ENCODE measurements around the gene ARAP1. TPM values are rescaled to one million over a fixed set of nuclear protein-coding genes. Genes with fewer than 3 reads are reported as not detected.

ARAP1 gene
- total RNA-seq, 1 donor from 2014 or later: 58.6 TPM

DNA sequence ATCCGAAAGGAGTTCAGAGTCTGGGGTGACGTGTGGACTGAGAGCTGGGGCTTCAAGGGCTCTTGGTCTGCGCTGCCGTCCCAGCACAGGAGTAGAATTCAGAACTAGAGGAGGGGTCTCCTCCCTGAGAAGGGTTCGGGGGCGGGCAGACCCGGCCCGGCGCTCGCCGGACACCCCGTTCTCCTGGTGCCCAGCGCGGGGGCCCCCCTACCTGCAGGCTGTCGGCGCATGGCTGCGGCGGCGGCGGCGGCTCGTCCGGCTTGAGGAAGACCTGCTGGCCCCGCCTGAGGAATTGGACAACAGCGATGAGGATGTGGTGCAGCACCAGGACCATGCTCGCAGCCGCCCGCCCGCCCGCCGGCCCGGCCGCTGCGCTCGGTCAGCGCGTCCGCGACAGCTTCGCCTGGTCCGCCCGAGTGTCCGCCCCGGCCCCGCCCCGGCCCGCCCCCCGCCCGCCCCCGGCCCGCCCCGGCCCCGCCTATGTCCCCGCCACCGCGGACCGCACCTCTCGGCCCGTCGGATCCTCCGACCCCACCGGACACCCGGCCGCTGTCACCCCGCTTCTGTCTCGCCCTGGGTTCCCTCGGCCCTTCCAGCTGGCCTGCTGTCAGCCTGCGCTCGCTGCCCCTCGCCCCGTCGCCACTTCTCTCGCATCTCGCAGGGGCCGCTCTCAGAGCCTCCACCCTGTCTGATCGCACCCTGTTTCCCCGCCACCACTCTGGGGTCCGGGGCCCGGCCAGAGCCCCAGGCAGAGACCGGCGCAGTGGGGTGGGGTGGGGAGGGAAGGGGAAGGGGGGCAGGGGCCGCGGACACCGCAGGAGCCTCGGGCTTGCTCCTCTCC lies 109.9 kb downstream of the ARAP1 start:
- no peak for DNase-seq (ENCODE audit: low read depth, low spot score)

DNA sequence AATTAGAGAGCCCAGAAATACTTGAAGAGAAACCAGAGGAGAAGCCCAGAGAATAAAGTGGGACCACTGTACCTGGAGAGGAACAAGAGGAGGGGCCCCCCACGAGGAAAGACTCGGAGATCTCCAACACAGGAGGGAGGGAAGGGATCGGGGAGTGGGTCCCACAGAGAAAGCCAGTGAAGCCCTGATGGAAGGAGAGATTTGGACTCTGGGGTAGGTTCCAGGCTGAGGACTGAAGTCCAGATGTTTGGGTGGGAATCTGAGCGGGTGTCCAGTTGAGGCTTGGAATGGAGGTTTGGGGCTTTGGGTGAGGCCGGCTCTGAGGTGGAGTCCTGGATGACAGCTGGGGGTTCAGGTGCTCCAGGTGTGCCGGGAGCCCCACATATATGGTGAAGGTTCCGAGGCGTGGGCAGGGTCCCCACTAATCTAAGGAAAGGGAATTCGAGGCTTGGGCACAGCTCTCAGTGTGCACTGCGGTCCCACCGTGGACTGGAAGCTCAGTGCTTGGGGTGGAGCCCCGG lies 110.6 kb downstream of the ARAP1 start:
- no peak for DNase-seq (ENCODE audit: low read depth, low spot score)

DNA sequence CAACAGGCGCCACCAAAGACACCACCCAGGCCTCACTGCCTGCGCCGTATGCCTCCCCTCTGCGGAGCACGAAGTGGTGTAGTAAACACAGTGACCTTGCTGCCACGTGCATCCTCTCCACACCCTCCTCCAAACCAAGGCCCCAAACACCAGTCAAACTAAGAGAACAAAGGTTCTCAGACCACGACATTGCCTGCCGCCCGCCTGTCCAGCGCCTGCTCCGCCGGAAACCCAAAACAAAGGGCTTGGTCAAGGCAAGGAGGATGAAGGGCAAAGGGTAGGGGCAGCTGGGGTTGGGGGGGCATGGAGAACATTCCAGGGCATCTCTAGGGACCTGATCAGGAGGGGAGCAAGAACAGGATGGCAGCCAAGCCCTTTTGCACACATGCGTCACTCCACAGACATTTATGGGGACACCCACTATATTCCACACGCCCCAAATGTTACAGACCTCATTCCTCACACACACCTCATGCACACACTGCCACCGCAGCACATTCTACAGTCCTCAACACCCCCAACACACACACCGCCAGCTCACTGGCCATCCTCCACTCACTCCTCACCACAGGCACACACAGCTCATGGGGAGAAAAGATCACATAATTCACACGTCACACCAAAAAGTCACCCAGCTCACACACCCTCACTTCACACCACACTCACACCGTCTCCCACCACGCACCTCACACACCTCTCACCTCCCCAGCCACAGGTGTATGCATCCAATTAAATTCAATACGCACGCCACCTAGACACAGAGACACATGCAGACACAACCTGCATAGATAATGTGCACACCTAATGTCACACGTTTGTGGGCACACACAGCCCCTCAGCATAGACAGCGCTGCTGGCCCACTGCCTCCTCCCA lies 112.5 kb downstream of the ARAP1 start:
- no peak for DNase-seq (ENCODE audit: low read depth, low spot score)

DNA sequence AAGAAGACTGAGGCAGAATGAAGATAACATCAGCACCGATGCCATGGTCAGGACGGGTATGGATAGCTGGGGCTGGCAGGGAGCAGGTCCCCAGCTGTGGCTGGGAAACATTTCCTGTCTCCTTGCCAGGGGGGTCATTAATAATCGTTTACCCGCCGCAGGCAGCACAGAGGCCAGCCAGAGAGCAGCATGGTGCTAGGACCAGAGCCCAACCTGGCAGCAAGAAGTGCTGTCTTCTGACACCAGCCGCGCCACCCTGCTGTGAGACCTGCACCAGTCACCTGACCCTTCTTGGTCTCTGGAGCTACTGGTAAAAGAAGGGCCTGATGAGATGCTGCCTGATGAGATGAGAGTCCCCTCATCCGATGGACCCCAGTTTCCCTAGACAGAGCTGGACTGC lies 114.3 kb downstream of the ARAP1 start:
- no peak for DNase-seq (ENCODE audit: low read depth, low spot score)

DNA sequence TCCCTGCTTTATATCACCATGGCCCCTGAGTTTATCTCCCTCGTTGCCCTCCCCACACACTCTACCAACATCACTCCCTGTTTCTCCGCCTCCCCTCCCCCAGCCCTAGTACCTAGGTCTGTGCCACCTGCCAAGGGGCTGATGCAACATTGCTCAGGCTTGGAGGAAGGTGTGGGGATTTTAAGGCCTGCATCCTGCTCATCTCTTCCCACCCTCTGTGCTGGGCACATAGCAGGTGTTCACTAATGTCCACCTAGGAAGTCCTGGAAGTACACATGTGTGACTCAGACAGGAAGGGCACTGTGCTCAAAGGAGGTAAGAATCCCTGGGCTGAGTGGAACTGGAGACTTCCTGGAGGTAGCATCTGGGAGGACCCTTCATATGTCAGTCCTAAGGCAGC lies 115.0 kb downstream of the ARAP1 start:
- DNase-seq (ENCODE audit: low read depth, low spot score): no peak

DNA sequence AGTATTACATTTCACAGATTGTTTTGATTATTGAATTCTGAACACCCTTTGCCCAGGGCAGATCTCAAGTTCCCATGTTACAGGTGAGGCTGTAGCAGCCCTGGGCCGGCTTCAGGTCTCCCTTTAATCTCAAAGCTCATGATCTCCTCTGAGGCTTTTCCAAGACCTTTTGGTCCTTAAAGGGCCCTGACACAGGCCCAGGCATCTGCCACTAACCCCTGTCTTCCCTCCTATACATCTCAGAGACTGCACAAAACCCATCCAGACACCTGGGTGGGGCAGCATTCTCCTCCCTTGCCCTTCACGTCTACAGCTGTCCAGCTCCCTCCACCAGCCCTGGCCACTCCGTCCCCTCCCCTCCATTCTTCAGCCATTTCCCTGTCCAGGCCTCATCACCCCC lies 115.8 kb downstream of the ARAP1 start:
- DNase-seq (ENCODE audit: low read depth, low spot score): no peak

- DNase-seq (ENCODE audit: low read depth, low spot score): no peak
Measured at GRCh38 chr11:72635933-72636332, 116.3 kb downstream of the ARAP1 start.

DNA sequence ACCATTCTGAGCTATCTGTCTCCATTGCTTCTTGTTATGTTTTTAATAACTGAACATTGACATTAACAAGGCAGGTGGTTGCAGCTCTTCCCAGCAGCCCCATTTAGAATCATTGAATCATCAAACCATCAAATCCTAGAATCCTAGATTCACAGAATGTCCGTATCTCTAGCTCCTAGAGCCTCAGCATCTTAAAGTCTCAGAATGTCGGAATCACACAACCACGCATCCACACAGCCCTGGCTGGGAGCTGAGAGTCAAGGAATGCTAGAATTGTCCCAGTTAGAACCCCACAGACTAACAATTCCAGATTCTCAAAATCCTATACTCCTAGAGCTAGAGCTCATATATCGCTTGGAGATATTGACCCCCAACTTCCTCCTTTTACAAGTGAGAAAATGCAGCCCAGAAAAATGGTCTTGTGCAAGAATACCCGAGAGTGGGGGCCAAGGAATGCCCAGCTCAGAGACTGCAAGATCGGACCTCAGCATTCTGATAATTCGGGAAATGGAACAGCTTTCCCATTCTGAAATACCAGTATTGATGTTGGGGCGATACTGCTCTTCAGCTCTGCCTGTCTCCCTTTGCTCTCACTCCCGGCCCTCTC lies 116.8 kb downstream of the ARAP1 start:
- no peak for DNase-seq (ENCODE audit: low read depth, low spot score)

Other genes starting within 250 kb of the ARAP1 start
- gene PDE2A, start 78.0 kb downstream of the ARAP1 start, total RNA-seq: 8.4 and 25.3 TPM in 2 replicates
- gene STARD10, start 41.6 kb upstream of the ARAP1 start, total RNA-seq: 41.7 and 42.3 TPM in 2 replicates
- 6.9 and 8.9 TPM in 2 replicates for gene ATG16L2, start 62.0 kb upstream of the ARAP1 start, total RNA-seq